DMS114 treated with DMSO at 0.1 percent for 48 hours (cell line): ENCODE results near the gene PTPN9.
"Not testable (repeated sequence)": the region's sequence is repeated elsewhere in the genome, so short reads cannot be mapped to it uniquely, and the experiment has no call there.

Source experiments
- DNase-seq: peaks from one replicate; lab custom pipeline; 2025; ENCODE audit not compliant: unreplicated experiment; lab: John Stamatoyannopoulos, UW

PTPN9 gene

GRCh38 chr15:75583701-75584100 lies 4.6 kb upstream of the PTPN9 start:
- no peak for DNase-seq

GRCh38 chr15:75582943-75583342 lies 3.8 kb upstream of the PTPN9 start:
- DNase-seq = not testable (repeated sequence)

- DNase-seq = no peak
Measured at GRCh38 chr15:75578173-75578947, 755 bp downstream of the PTPN9 start.

GRCh38 chr15:75577401-75578172 lies 1.5 kb downstream of the PTPN9 start:
- peak; percentile 28 for DNase-seq

GRCh38 chr15:75573648-75574384 lies 5.3 kb downstream of the PTPN9 start:
- no peak for DNase-seq

GRCh38 chr15:75570126-75570845 lies 8.8 kb downstream of the PTPN9 start:
- DNase-seq = no peak

- no peak for DNase-seq
Measured at GRCh38 chr15:75565062-75565970, 13.8 kb downstream of the PTPN9 start.

- no peak for DNase-seq
Measured at GRCh38 chr15:75561888-75562287, 17.2 kb downstream of the PTPN9 start.

GRCh38 chr15:75559360-75559759 lies 19.8 kb downstream of the PTPN9 start:
- DNase-seq = not testable (repeated sequence)

GRCh38 chr15:75558955-75559354 lies 20.2 kb downstream of the PTPN9 start:
- DNase-seq = not testable (repeated sequence)

GRCh38 chr15:75554717-75555116 lies 24.4 kb downstream of the PTPN9 start:
- no peak for DNase-seq

- no peak for DNase-seq
Measured at GRCh38 chr15:75553659-75554058, 25.5 kb downstream of the PTPN9 start.

GRCh38 chr15:75551091-75551490 lies 28.0 kb downstream of the PTPN9 start:
- DNase-seq = no peak

GRCh38 chr15:75545064-75545463 lies 34.1 kb downstream of the PTPN9 start:
- no peak for DNase-seq

- DNase-seq = no peak
Measured at GRCh38 chr15:75544359-75544758, 34.8 kb downstream of the PTPN9 start.

GRCh38 chr15:75542949-75543545 lies 36.1 kb downstream of the PTPN9 start:
- not testable (repeated sequence) for DNase-seq

- no peak for DNase-seq
Measured at GRCh38 chr15:75542386-75542797, 36.7 kb downstream of the PTPN9 start.

- DNase-seq = no peak
Measured at GRCh38 chr15:75538376-75538775, 40.7 kb downstream of the PTPN9 start.

GRCh38 chr15:75533945-75534344 lies 45.2 kb downstream of the PTPN9 start:
- DNase-seq = no peak
